Osteoblast (primary cell): ENCODE measurements around the gene CMTR1. TPM values are rescaled to one million over a fixed set of nuclear protein-coding genes. Genes with fewer than 3 reads are reported as not detected.

Experiments used
- DNase-seq: peaks from one replicate; pipeline ENCODE4 v3.0.0; 2011; ENCODE audit warnings: low spot score, mixed read lengths; ENCODE audit not compliant: insufficient read length; ENCODE audit errors: missing footprints
- H2AFZ ChIP-seq: 2 replicates; pipeline ENCODE4 v1.6.0; 2011; ENCODE audit warnings: mild to moderate bottlenecking, low read length
- H3K27ac ChIP-seq: 2 replicates; pipeline ENCODE4 v1.5.1; 2011; ENCODE audit warnings: mild to moderate bottlenecking, low read depth, low read length, moderate library complexity
- H3K27me3 ChIP-seq: 2 replicates; pipeline ENCODE4 v1.6.0; 2012; ENCODE audit warnings: mild to moderate bottlenecking, control low read depth, inconsistent platforms, low read length, moderate library complexity; ENCODE audit not compliant: insufficient read depth
- H3K36me3 ChIP-seq: 2 replicates; pipeline ENCODE4 v1.5.1; 2011; ENCODE audit warnings: mild to moderate bottlenecking, low read length, control low read depth, moderate library complexity; ENCODE audit not compliant: insufficient read depth
- H3K4me1 ChIP-seq: 2 replicates; pipeline ENCODE4 v1.5.1; 2011; ENCODE audit warnings: mild to moderate bottlenecking, low read length, control low read depth, moderate library complexity; ENCODE audit not compliant: insufficient read depth
- H3K4me2 ChIP-seq: 2 replicates; pipeline ENCODE4 v1.6.0; 2011; ENCODE audit warnings: mild to moderate bottlenecking, low read length; ENCODE audit not compliant: insufficient read depth
- H3K4me3 ChIP-seq: fragments of 200-600 bp; sonication (generic); 3 replicates; pipeline ENCODE4 v1.5.1; 2012; ENCODE audit warnings: mild to moderate bottlenecking, low read length, inconsistent platforms; ENCODE audit not compliant: insufficient read depth
- H3K79me2 ChIP-seq: 2 replicates; pipeline ENCODE4 v1.6.0; 2012; ENCODE audit warnings: mild to moderate bottlenecking, low read length, control low read depth, inconsistent platforms; ENCODE audit not compliant: insufficient read depth
- H3K9me3 ChIP-seq: 2 replicates; pipeline ENCODE4 v1.5.1; 2011; ENCODE audit warnings: low read depth, low read length, control low read depth
- H4K20me1 ChIP-seq: 2 replicates; pipeline ENCODE4 v1.6.0; 2012; ENCODE audit warnings: mild to moderate bottlenecking, low read length, control low read depth; ENCODE audit not compliant: insufficient read depth
- CTCF ChIP-seq: IDR thresholded peaks from 2 replicates; pipeline ENCODE4 v1.5.1; 2011; ENCODE audit warnings: mild to moderate bottlenecking, low read depth, low read length, moderate library complexity; ENCODE audit errors: extremely low read depth
- total RNA-seq: library from RNA; depleted of rRNA; stranded (reverse); fragments of >200 nt; gene quantifications from 2 replicates; pipeline ENCODE4 v1.2.3, GENCODE V29; 2012

Gene CMTR1
- total RNA-seq, 1 donor = 38.7 TPM

GRCh38 chr6:37482606-37483251, 49.7 kb downstream of the CMTR1 start:
- H3K36me3 ChIP-seq = peaks cover 25% of the 10 kb centered on the region
- H3K4me1 ChIP-seq = no peaks in the 10 kb centered on the region
- H3K9me3 ChIP-seq = no peaks in the 10 kb centered on the region
- H2AFZ ChIP-seq = no peak overlapping the region
- no peaks in the 10 kb centered on the region for H3K27me3 ChIP-seq
- H3K79me2 ChIP-seq = no peaks in the 10 kb centered on the region
- no peak for DNase-seq
- H3K4me3 ChIP-seq = no peak overlapping the region
- no peak overlapping the region for H3K27ac ChIP-seq
- peaks cover 2% of the 10 kb centered on the region for H4K20me1 ChIP-seq
- TF ChIP-seq CTCF = no peak
- no peak overlapping the region for H3K4me2 ChIP-seq

- no peak overlapping the region for H3K4me3 ChIP-seq
- no peak overlapping the region for H3K27ac ChIP-seq
- H2AFZ ChIP-seq = no peak overlapping the region
- DNase-seq = peak; percentile 50
- no peak for TF ChIP-seq CTCF
- peaks cover 2% of the 10 kb centered on the region for H4K20me1 ChIP-seq
- H3K9me3 ChIP-seq = no peaks in the 10 kb centered on the region
- no peak overlapping the region for H3K4me2 ChIP-seq
- H3K79me2 ChIP-seq = no peaks in the 10 kb centered on the region
- no peaks in the 10 kb centered on the region for H3K27me3 ChIP-seq
- no peaks in the 10 kb centered on the region for H3K4me1 ChIP-seq
- peaks cover 22% of the 10 kb centered on the region for H3K36me3 ChIP-seq
Observed at GRCh38 chr6:37483252-37483901, 50.4 kb downstream of the CMTR1 start.

- peak; percentile 56 for TF ChIP-seq CTCF
- Histone ChIP-seq H3K36me3 (peaks cover 20% of the 10 kb centered on the region), H3K27me3 (no peaks in the 10 kb centered on the region), H3K4me3 (no peak overlapping the region), H3K4me2 (no peak overlapping the region), H3K79me2 (no peaks in the 10 kb centered on the region), H4K20me1 (peaks cover 2% of the 10 kb centered on the region), H2AFZ (no peak overlapping the region), H3K4me1 (no peaks in the 10 kb centered on the region), H3K27ac (no peak overlapping the region), H3K9me3 (no peaks in the 10 kb centered on the region)
- DNase-seq = peak; percentile 93
Observed at GRCh38 chr6:37483917-37484785, 51.1 kb downstream of the CMTR1 start.

DNA sequence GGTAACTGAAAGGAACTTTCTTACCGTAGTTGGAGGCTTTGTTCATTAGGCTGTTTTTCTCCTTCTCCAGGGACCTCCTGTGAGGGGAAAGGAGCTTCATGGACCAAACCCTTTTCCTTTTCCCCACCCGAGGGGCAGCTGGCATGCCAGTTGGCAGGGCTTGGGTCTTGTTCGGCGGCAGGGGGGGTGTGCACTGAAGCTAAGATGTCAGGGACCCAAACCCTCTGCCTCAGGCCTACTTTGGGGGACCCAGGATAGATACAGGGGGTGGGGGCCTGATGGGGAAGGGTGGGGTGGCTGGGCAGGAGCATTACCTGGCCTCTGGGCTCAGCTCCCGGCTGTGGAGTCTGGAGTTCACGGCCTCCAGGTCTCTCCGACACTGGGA, 51.8 kb downstream of the CMTR1 start:
- no peaks in the 10 kb centered on the region for H3K4me1 ChIP-seq
- DNase-seq = peak; percentile 81
- H3K9me3 ChIP-seq = no peaks in the 10 kb centered on the region
- peaks cover 15% of the 10 kb centered on the region for H3K36me3 ChIP-seq
- no peaks in the 10 kb centered on the region for H3K79me2 ChIP-seq
- no peak overlapping the region for H3K27ac ChIP-seq
- H3K4me3 ChIP-seq = no peak overlapping the region
- no peaks in the 10 kb centered on the region for H3K27me3 ChIP-seq
- H2AFZ ChIP-seq = no peak overlapping the region
- no peak overlapping the region for H3K4me2 ChIP-seq
- peaks cover 6% of the 10 kb centered on the region for H4K20me1 ChIP-seq
- TF ChIP-seq CTCF = no peak
